Central memory CD4-positive, alpha-beta T cell (primary cell): ENCODE data around the gene DCLK2.

ENCODE experiments used
- DNase-seq: peaks from one replicate; pipeline ENCODE4 v3.0.0; 2022

DCLK2 gene

GRCh38 chr4:150070464-150071170 lies 7.6 kb upstream of the DCLK2 start:
- no peak for DNase-seq

- no peak for DNase-seq
Measured at GRCh38 chr4:150072471-150072870, 5.8 kb upstream of the DCLK2 start.

GRCh38 chr4:150072906-150073714 lies 5.1 kb upstream of the DCLK2 start:
- no peak for DNase-seq

GRCh38 chr4:150074064-150074463 lies 4.2 kb upstream of the DCLK2 start:
- DNase-seq, result no peak

- DNase-seq, result no peak
Measured at GRCh38 chr4:150078579-150079080, 385 bp downstream of the DCLK2 start.

GRCh38 chr4:150079081-150079581 lies 886 bp downstream of the DCLK2 start:
- no peak for DNase-seq

- DNase-seq, result no peak
Measured at GRCh38 chr4:150080337-150080736, 2.1 kb downstream of the DCLK2 start.

- no peak for DNase-seq
Measured at GRCh38 chr4:150080875-150081274, 2.6 kb downstream of the DCLK2 start.

- no peak for DNase-seq
Measured at GRCh38 chr4:150082241-150082640, 4.0 kb downstream of the DCLK2 start.

GRCh38 chr4:150087006-150087405 lies 8.8 kb downstream of the DCLK2 start:
- no peak for DNase-seq

GRCh38 chr4:150089732-150090131 lies 11.5 kb downstream of the DCLK2 start:
- DNase-seq, result no peak

GRCh38 chr4:150090836-150091235 lies 12.6 kb downstream of the DCLK2 start:
- DNase-seq, result no peak

- DNase-seq, result no peak
Measured at GRCh38 chr4:150094676-150095075, 16.4 kb downstream of the DCLK2 start.

- no peak for DNase-seq
Measured at GRCh38 chr4:150096625-150097024, 18.4 kb downstream of the DCLK2 start.

- no peak for DNase-seq
Measured at GRCh38 chr4:150098214-150098613, 20.0 kb downstream of the DCLK2 start.

- no peak for DNase-seq
Measured at GRCh38 chr4:150104404-150105027, 26.3 kb downstream of the DCLK2 start.

- DNase-seq, result no peak
Measured at GRCh38 chr4:150106886-150107285, 28.6 kb downstream of the DCLK2 start.

GRCh38 chr4:150108691-150109090 lies 30.4 kb downstream of the DCLK2 start:
- DNase-seq, result no peak

- DNase-seq, result no peak
Measured at GRCh38 chr4:150114641-150115040, 36.4 kb downstream of the DCLK2 start.

GRCh38 chr4:150115851-150116250 lies 37.6 kb downstream of the DCLK2 start:
- no peak for DNase-seq

GRCh38 chr4:150116506-150116905 lies 38.3 kb downstream of the DCLK2 start:
- DNase-seq, result no peak

GRCh38 chr4:150117094-150117493 lies 38.8 kb downstream of the DCLK2 start:
- no peak for DNase-seq

- DNase-seq, result no peak
Measured at GRCh38 chr4:150117629-150118028, 39.4 kb downstream of the DCLK2 start.
